ENCODE results near the gene C5orf63.
"Not testable (repeated sequence)": the region's sequence is repeated elsewhere in the genome, so short reads cannot be mapped to it uniquely, and the experiment has no call there.

Gene C5orf63

DNA sequence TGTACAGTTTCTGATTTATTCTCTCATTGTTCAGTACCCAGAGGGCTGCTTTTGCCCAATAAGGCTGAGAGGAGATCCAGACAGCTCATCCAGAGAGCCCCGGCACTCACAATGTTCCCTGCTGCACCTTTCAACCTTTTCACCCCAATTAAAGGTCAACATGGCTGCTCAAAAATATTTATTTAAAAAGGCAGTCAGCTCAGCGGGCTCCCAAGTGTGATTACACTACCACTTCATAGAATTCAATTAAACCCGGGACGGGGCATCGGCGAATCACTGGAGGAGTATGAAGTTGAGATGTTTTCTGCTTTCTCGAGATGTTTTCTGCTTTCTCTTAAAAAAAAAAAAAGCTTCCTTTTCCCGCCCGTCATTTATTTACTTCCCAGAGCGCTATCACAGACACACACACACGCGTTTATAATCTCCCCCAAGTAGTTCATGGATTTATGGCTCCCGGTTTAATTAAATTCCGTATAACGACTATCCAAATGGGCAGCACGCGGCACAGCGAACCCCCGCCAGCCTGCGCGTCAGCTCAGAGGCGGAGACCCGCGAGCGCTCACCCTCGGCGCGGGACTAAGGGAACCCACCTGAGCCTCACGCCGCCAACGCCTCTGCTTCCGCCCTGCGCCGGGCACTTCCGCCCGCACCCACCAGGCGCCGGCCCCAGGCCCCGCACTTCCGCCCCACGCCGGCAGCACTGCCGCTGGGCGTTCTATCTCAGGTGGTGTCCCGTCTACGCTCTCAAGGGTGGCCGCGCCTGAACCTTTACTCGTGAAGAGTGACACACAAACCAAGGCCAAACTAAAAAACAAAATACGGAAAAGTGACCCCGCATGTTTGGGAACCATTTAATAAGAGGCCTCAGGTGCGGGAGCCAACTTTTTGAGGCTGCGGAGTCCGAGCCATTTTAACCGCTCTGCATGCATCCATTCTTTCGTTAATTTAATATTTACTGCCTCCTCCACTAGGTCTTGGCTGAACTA, at the start of gene C5orf63:
TSS of gene C5orf63 (minus strand) at position 642 of the 986 bp plus-strand sequence. CDS start 14,507 bp downstream, outside the sequence.
- DNase-seq, result peak in 19 of 58 donors; percentile 2 to 28 (median 10)

DNA sequence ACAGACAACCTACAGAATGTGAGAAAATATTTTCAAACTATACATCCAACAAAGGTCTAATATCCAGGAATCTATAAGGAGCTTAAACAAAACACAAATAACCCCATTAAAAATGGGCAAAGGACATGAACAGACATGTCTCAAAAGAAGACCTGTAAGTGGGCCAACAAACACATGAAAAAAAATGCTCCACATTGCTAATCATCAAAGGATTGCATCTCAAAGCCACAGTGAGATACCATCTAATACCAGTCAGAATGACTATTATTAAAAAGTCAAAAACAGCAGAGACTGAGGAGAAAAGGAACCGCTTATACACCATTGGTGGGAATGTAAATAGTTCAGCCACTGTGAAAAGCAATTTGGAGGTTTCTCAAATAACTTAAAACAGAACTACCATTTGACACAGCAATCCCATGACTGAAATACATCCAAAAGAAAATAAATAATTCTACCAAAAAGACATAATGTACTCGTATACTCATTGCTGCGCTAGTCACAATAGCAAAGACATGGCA, 39.1 kb upstream of the C5orf63 start:
- DNase-seq, result no peak

DNA sequence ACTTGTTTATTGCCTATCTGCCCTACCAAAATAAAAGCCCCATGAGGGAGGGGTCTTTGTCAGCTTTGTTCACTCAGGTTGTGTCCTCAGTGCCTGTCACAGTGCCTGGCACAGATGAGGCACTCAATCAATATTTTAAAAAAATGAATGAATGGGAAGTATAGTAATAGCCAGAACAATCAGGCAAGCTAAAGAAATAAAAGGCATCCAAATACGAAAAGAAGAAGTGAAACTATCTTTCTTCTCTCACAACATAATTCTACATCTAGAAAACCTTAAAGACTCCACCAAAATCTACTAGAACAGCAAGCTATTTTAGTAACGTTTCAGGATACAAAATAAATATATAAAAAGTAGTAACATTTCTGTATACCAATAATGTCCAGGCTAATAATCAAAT, 37.8 kb upstream of the C5orf63 start:
- no peak for DNase-seq

DNA sequence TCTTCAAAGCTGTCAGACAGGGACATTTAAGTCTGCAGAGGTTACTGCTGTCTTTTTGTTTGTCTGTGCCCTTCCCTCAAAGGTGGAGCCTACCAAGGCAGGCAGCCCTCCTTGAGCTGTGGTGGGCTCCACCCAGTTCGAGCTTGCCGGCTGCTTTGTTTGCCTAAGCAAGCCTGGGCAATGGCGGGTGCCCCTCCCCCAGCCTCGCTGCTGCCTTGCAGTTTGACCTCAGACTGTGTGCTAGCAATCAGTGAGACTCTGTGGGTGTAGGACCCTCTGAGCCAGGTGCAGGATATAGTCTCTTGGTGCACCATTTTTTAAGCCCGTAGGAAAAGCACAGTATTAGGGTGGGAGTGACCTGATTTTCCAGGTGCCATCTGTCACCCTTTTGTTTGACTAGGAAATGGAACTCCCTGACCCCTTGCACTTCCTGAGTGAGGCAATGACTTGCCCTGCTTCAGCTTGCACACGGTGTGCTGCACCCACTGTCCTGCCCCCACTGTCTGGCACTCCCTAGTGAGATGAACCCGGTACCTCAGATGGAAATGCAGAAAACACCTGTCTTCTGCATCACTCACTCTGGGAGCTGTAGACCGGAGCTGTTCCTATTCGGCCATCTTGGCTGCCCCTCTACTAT, 35.4 kb upstream of the C5orf63 start:
- not testable (repeated sequence) for DNase-seq

DNA sequence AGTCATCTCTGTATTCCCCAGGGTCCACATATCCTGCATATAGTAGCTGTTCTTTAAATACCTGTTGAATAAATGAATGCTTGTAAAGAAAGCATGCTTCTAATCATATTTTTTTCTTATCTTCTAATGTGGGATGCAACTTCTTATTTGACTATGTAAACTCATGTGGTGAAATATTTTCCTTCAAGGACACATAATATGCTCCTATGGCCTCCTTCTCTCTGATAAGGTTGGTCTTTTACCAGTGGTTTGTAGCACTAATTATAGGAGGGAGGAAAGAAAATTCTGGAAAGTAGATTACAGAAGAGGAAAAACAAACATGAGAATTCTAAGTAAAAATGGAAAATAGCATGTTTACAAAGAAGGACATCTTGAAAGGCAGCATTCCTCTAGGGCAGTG, 28.6 kb upstream of the C5orf63 start:
- no peak for DNase-seq

DNA sequence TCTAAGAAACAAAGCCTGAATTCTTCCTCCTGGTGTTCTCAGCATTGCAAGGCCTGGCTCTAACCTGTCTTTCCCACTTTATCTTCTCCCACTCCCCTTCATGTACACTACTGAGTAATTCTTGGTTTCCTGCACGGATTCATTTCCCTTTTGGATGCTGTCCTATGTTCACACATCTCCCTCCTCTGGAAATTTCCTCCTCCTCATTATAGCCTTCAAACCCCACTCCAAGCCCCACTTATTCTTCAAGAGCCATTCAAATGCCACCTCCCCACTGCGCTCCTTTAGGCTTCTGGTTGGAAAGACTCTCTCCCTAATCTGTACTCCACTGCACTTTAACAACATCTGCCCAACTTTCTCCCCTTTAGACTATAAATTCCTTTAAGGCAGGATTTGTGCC, 28.2 kb upstream of the C5orf63 start:
- no peak for DNase-seq

DNA sequence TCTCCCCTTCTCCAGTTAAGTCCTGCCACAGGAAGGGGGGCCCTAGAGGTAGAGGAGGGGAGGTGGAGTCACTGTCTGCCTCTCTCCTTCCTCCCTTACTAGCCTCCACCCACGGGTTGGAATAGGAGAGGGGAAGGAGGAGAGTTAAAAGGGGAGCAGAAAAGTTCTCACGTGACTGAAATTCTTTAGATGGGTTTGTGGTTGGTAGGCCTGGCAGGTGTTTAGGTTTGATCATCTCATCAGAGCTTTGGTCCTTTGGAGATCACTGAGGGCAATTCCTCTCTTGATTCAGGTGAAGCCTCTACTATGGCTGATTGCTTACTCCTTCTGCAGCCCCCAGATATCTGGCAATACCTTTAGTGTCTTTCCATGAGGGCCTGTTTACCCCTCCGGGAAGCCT, 24.9 kb upstream of the C5orf63 start:
- no peak for DNase-seq

DNA sequence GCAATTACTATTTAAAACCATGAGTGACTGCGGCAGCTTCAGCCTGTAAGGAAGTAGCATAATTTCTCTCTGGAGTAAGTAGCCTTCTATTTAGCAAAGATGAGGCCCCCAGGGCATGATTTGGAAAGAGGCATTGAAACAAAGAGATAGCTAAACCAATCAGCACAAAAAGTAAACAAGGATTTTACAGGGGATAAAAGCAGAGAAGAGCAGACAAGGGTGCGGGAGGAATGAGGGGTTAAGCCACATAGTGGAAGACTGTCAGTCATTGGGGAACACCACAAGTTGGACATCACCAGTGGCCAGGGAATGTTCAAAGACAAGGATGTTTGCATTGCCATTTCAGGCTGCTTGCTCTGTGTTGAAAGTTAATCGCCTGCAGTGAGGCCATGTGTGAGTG, 24.0 kb upstream of the C5orf63 start:
- no peak for DNase-seq

DNA sequence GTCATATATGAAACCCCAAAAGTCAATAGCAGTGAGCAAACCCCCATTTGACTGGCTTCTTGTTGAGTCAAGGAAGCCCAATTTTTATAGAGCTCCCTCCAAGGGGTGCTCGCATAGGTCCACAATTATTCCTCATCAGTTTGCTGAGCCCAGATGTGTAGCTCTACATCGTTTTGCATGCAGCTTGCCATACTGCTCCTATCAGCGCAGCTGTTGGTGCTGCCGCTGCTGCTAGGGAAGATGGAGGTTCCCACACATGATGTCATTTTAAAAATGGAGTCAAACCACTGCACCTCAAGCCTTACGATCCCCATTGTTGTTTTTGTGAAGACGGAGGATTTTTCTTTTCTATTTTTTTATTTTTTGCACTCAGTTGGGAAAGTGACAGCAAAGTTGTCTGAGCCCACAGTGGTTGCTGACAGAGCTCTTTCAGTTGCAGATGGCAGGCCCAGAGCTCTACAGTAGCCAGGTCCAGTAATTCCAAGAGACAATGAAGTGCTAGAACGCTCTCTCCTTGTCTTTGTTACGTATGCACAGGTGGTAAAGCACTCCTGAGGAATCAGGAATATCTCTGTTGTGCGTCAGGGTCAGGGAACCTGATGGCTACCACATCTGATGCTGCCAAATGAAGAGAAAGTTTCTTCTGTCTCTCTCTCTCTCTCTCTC, 23.2 kb upstream of the C5orf63 start:
- DNase-seq, result no peak

DNA sequence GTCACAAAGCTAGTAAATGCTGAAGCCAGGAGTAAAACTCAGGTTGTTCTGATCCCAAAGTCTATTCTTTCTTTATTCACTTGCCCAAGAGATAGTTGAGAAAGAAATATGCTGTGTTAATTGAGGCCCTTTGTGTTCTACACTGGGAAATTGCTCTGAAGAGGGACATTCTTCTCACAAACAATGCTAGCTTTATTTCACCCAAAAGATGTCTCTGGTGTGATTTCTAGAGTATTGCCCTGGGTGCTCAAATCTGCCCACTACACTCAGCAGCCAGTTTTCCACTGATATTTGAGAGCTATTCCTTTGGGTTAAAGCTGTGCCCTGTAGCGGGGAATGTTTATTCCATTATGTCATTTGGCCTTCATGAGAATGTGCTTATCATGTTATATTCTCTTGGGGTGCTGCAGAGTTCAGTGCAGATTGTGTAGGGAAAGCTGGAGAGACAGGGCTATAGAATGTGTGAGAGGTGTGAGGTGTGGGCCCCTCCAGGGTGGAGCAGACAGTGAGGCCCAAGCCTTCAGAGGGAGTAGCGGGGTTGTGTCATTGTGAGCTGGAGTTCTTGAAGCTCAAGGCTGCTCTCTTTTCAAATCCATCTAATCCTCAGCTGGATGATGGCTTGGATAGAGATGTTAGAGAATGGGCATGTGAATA, 21.0 kb upstream of the C5orf63 start:
- peak in 1 of 58 donors; percentile 12 for DNase-seq

DNA sequence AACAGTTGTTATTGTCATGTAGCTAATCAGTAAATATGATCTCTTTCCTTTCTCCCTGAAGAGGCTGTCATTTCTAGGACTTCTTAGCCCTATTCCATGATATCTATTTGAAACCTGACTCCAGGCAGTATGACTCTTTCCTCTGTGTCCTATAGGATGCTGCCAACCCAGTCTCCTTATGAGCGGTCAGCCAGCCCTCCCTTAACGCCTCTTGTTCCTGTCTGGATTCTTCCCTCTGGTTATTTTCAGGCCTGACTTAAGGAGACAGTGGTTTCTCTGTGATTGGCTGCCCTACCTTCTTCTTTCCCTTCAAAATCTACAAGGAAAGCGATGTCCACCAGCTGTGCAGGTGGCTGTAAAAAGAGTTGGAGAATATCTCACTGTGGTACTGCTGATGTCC, 19.4 kb upstream of the C5orf63 start:
- DNase-seq, result no peak

DNA sequence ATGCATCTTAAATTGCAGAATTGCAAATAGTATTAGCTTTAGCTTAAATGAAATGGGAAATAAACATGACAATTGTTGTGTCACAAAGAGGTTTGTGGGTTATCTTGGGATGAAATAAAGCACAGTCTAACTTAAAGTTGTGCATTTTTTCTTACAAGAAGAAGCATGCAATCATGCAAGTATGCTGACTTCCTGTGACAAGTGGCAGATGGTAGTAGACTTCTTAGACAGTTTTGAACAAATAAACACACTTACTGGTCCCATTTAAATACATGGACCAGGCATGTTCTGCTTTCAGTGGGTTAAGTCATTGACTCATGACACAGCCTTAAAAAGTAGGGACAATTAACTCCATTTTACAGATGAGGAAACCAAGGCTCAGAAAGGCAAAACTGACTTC, 15.9 kb upstream of the C5orf63 start:
- no peak for DNase-seq

DNA sequence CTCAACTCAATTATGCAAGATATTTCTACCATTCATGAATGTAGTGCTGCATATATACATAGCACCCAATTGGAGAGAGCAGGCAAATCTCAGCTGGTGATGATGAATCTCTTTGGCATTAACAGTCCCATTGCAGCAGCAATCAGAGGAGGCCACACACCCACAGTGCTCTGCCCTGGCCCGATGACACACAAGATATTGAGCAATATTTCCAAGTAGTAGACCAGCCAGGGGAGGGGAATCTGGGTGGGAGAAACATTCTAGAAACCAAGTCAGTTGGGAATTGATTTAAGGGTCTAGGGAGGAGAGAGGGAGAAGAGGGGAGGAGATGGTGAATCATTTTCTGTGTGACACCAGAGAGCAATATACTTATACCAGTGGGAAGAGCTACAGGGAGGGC, 14.9 kb upstream of the C5orf63 start:
- DNase-seq, result no peak

DNA sequence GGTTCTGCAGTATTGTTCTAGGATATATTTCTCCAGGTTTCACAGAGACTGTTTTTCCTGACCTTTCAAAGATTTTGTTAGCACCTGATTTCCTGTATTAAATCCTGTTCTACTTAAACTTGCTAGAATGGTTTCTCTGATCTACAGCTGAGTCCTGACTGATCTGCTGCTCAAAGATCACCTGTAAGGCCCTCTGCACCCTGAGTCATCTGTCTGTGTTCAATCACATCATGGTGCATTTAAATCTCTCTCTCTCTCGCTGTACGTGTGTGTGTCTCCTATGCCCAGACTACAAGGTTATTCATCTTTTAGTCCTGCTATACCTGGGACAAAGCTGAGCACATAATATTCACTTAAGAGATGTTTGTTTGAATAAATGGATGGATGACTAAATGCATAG, 13.3 kb upstream of the C5orf63 start:
- DNase-seq, result no peak

DNA sequence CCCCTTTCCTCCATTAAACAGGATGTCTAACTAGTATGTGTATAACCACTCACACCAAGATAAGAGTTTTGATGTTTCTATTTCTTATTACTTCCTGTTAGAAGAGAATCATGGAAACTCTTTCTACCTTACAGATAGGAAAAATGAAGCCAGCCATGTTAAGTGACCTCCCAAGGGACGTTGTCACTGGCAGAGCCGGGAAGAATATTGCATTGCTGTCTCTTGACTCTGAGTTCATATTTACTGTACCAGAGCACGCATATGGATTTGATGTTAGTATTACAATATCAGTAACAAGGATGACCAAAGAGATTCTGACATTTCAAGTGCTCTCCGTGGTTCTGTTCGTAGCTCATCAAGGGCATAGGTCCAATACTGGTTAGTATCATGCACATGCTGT, 12.5 kb upstream of the C5orf63 start:
- DNase-seq, result no peak

DNA sequence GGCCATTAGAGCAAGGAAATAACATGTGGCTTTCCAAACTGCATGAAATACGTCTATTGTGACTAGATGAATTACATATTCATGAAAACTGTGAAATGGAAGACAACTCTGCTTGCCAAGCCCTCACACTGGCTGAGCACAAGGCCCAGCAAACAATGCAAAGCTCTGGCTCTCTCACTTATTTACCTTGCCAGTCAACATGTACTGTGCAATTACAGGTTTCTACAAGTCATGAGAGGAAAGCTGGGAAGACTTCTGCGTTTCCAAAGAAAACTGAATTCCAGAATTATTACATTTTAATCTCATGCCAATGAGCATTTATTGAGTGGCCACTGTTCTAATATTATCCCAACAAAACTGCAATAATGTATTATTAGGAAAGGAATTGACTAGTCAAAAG, 12.1 kb upstream of the C5orf63 start:
- no peak for DNase-seq

DNA sequence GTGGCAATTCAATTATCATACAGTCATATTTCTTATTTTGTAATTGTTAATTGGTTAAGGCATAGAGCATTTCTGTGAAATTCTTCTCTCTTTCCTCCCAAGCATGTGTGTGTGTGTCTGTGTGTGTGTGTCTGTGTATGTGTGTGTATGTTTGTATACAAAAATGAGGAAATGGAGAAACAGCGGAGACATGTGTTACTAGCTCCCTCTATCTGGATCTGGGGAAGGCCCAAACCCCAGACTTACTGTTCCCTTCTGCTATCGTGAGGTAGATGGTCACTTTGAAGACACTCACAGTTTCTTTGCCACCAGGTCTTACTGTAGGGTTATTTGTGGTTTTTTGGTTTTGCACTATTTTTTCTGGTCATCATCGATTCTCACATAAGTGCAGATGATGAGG, 11.4 kb upstream of the C5orf63 start:
- no peak for DNase-seq

DNA sequence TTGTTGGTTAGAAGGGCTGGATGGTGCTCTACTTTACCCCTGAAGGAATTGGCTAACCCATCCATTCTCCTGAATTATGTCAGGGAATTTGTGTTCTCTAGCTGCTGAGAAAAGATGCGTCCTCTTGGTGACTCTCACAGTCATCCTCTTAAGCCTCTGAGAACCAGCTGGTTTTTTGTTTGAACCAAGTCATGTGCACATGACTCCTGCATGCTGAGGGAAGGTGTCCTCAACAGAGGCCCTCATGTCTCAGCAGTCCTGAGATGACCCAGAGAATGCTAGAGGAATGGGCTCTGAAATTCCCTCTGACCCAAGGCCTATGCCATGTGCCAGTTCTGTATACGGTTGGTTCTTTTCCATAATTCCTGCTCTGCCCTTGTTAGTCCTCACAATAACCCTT, 10.4 kb upstream of the C5orf63 start:
- no peak for DNase-seq

DNA sequence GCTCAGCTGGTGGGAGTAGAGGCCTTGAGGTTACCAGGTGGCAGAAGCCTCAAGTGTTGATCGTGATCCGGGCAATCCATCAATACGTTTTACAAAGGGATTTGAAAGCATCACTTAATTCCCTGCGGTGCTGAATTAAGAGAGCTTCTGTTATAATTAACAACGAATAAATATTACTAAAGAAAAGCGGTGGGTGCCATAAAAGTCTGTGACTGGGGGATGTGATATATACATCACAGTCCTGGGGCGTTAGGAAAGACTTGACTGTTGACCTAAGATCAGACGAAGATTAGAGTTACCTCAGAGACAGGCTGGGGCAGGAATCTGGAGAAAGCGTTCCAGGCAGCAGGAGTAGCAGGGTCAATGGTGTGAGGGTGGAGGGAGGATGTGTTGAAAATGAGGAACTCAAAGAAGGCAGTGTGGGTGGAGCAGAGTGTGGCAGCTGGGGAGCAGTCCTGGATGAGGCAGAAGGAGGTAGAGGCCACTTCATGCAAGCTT, 6.7 kb upstream of the C5orf63 start:
- DNase-seq, result no peak

DNA sequence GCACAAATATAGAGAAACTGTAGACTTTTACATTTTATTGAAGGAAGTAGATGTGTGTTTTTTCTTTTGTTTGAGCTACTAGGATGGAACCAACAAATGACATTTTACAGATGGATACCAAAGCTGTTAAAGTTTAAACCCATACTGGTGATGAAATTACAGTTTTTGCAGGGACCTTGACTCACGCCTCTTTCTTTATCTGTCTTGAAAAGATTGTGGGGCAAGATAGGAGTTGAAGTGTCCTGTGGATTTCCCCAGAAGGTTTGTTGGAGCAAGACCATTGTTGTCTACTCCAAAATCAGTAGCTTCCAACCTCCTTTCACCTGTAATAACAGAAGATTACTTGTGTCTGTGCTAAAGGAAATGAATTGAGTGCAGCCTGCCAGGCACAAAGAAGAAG, 4.1 kb upstream of the C5orf63 start:
- no peak for DNase-seq

Measured in anterior cingulate cortex (tissue), 58 donors.